NCI-H1694 (cell line): ENCODE measurements around the gene KCNMA1.

Experiments used
- DNase-seq: peaks from one replicate; lab custom pipeline; 2025; lab: John Stamatoyannopoulos, UW

KCNMA1 gene

GRCh38 chr10:76981251-76981650, 656.4 kb downstream of the KCNMA1 start:
- DNase-seq = no peak

- DNase-seq = no peak
These were observed 659.7 kb downstream of the KCNMA1 start for GRCh38 chr10:76977901-76978300.

- DNase-seq = no peak
These were observed 660.6 kb downstream of the KCNMA1 start for GRCh38 chr10:76977046-76977445.

- no peak for DNase-seq
These were observed 661.5 kb downstream of the KCNMA1 start for GRCh38 chr10:76976142-76976541.

GRCh38 chr10:76975126-76975525, 662.5 kb downstream of the KCNMA1 start:
- DNase-seq = no peak

GRCh38 chr10:76974017-76974691, 663.5 kb downstream of the KCNMA1 start:
- no peak for DNase-seq

- DNase-seq = no peak
These were observed 664.3 kb downstream of the KCNMA1 start for GRCh38 chr10:76973091-76974016.

- DNase-seq = no peak
These were observed 665.1 kb downstream of the KCNMA1 start for GRCh38 chr10:76972541-76972940.

- no peak for DNase-seq
These were observed 665.9 kb downstream of the KCNMA1 start for GRCh38 chr10:76971547-76972170.

GRCh38 chr10:76970711-76971519, 666.7 kb downstream of the KCNMA1 start:
- no peak for DNase-seq

- DNase-seq = no peak
These were observed 668.2 kb downstream of the KCNMA1 start for GRCh38 chr10:76969366-76969948.

- no peak for DNase-seq
These were observed 669.1 kb downstream of the KCNMA1 start for GRCh38 chr10:76968483-76968882.

GRCh38 chr10:76962851-76963250, 674.8 kb downstream of the KCNMA1 start:
- DNase-seq = no peak

- no peak for DNase-seq
These were observed 675.8 kb downstream of the KCNMA1 start for GRCh38 chr10:76961841-76962240.

- DNase-seq = no peak
These were observed 678.5 kb downstream of the KCNMA1 start for GRCh38 chr10:76959111-76959510.

- DNase-seq = no peak
These were observed 682.8 kb downstream of the KCNMA1 start for GRCh38 chr10:76954838-76955237.

GRCh38 chr10:76950354-76950753, 687.3 kb downstream of the KCNMA1 start:
- no peak for DNase-seq

GRCh38 chr10:76946270-76946669, 691.3 kb downstream of the KCNMA1 start:
- no peak for DNase-seq

- DNase-seq = no peak
These were observed 692.4 kb downstream of the KCNMA1 start for GRCh38 chr10:76945166-76945565.

GRCh38 chr10:76944640-76945039, 693.0 kb downstream of the KCNMA1 start:
- DNase-seq = no peak

GRCh38 chr10:76942628-76943416, 694.8 kb downstream of the KCNMA1 start:
- DNase-seq = no peak
